Endothelial cell of umbilical vein (primary cell): ENCODE measurements around the gene DEFB126. TPM values are rescaled to one million over a fixed set of nuclear protein-coding genes. Genes with fewer than 3 reads are reported as not detected.
"Not testable (repeated sequence)": the region's sequence is repeated elsewhere in the genome, so short reads cannot be mapped to it uniquely, and the experiment has no call there.

Source experiments
- BruUV-seq: library from RNA; stranded (reverse); fragments of 400-500 nt; replicated peaks from 2 replicates; lab custom pipeline; 2021; lab: Mats Ljungman, UMichigan
- CTCF ChIA-PET: fragments of 300-600, 350-600 bp; sonication (Branson Sonifier 250); formaldehyde crosslinking; loops from one replicate; lab custom pipeline; 2021; ENCODE audit warnings: antibody characterized with exemption, inconsistent platforms; lab: Charles Lee
- POLR2A ChIA-PET: fragments of 300-600, 350-600 bp; sonication (Branson Sonifier 250); formaldehyde crosslinking; loops from one replicate; lab custom pipeline; 2021; ENCODE audit warnings: antibody characterized with exemption, inconsistent platforms; lab: Charles Lee
- DNase-seq: peaks from one replicate; pipeline ENCODE4 v3.0.0-alpha.2; 2011; ENCODE audit warnings: low read depth, low spot score
- FAIRE-seq: peaks from 2 replicates; lab custom pipeline; 2011; peaks lifted over from hg19 to GRCh38; lab: Jason Lieb, UNC
- H2AFZ ChIP-seq: 2 replicates; pipeline ENCODE4 v1.6.0; 2012; ENCODE audit warnings: low read depth, low read length, control low read depth, inconsistent platforms
- H3K27ac ChIP-seq: 2 replicates; pipeline ENCODE4 v1.5.1; 2011; ENCODE audit warnings: low read depth, mild to moderate bottlenecking, control low read depth, low read length, moderate library complexity; ENCODE audit not compliant: insufficient read depth
- H3K27me3 ChIP-seq, 2 experiments: 2 replicates each; pipeline versions ENCODE4 v1.6.0 to v1.6.1; 2011; ENCODE audit warnings: low read length in 2 of 2, mixed read lengths in 1 of 2; ENCODE audit not compliant: control insufficient read depth in 2 of 2, insufficient read depth in 2 of 2
- H3K36me3 ChIP-seq, 2 experiments: 2 replicates in 1 of 2; 3 replicates in 1 of 2; pipeline ENCODE4 v1.5.1; 2011; ENCODE audit warnings: low read length in 2 of 2, mild to moderate bottlenecking in 1 of 2, moderate library complexity in 1 of 2; ENCODE audit not compliant: control insufficient read depth in 2 of 2, insufficient read depth in 2 of 2; ENCODE audit errors: extremely low read depth in 1 of 2
- H3K4me1 ChIP-seq: 3 replicates; pipeline ENCODE4 v1.5.1; 2011; ENCODE audit warnings: mild to moderate bottlenecking, low read length; ENCODE audit not compliant: control insufficient read depth, insufficient read depth; ENCODE audit errors: extremely low read depth
- H3K4me2 ChIP-seq: 2 replicates; pipeline ENCODE4 v1.6.1; 2011; ENCODE audit warnings: low read length, control low read depth, mixed read lengths; ENCODE audit not compliant: insufficient read depth
- H3K4me3 ChIP-seq, 3 experiments: fragments of 200-600 bp in 1 of 3; sonication (generic), shearing (Covaris generic) in 1 of 3; replicated peaks in 1 of 3; 2 replicates each; pipeline ENCODE4 v1.5.1; 2011 to 2016; ENCODE audit warnings: control low read depth in 3 of 3, low read length in 3 of 3, mild to moderate bottlenecking in 2 of 3, inconsistent platforms in 1 of 3, low read depth in 1 of 3, moderate library complexity in 1 of 3; ENCODE audit not compliant: insufficient read depth in 1 of 3
- H3K79me2 ChIP-seq: 2 replicates; pipeline ENCODE4 v1.6.0; 2012; ENCODE audit warnings: low read length, inconsistent platforms; ENCODE audit not compliant: control insufficient read depth, insufficient read depth
- H3K9ac ChIP-seq: replicated peaks from 2 replicates; pipeline ENCODE3; 2011; ENCODE audit warnings: low read length, control low read depth; ENCODE audit not compliant: insufficient read depth; ENCODE audit errors: extremely low read depth
- H3K9me1 ChIP-seq: replicated peaks from 3 replicates; pipeline ENCODE4 v1.6.0; 2011; ENCODE audit warnings: mild to moderate bottlenecking, low read length; ENCODE audit not compliant: control insufficient read depth, insufficient read depth; ENCODE audit errors: extremely low read depth
- H3K9me3 ChIP-seq: replicated peaks from 2 replicates; pipeline ENCODE4 v1.5.1; 2012; ENCODE audit warnings: low read length, inconsistent platforms; ENCODE audit not compliant: control insufficient read depth, insufficient read depth
- H4K20me1 ChIP-seq: replicated peaks from 2 replicates; pipeline ENCODE3; 2011; ENCODE audit warnings: mild to moderate bottlenecking, low read length; ENCODE audit not compliant: control insufficient read depth, insufficient read depth; ENCODE audit errors: extremely low read depth
- EZH2 ChIP-seq: IDR thresholded peaks from 2 replicates; pipeline ENCODE4 v1.6.1; 2012; ENCODE audit warnings: borderline replicate concordance, low read depth, mild to moderate bottlenecking, moderate library complexity, low read length, inconsistent platforms; ENCODE audit not compliant: severe bottlenecking
- POLR2A ChIP-seq: IDR thresholded peaks from 2 replicates; pipeline ENCODE4 v1.6.1; 2012; ENCODE audit warnings: low read depth, mild to moderate bottlenecking, control low read depth, low read length
- dilution Hi-C: fragments of 300-500 bp; cut with MboI; formaldehyde crosslinking; loops from one replicate; pipeline ENCODE4 v1.15.0; 2019; ENCODE audit warnings: low sequenced_read_pairs; ENCODE audit not compliant: extremely low pct_ligation_motif_present
- intact Hi-C: fragments of 100-400 bp; cut with micrococcal nuclease; formaldehyde crosslinking; loops from one replicate; pipeline ENCODE4 v1.10.0; 2022
- polyA plus RNA-seq, 4 experiments: library from polyadenylated mRNA; depleted of rRNA in 3 of 4; stranded (reverse) in 3 of 4; unstranded in 1 of 4; fragments of >200 nt; gene quantifications; 2 replicates each; pipeline versions ENCODE4 v1.2.1 to v1.2.3, GENCODE V29; 2011 to 2012; ENCODE audit warnings: missing spikeins in 1 of 4
- total RNA-seq: library from RNA; stranded (reverse); gene quantifications from 2 replicates; pipeline ENCODE4 v1.2.3, GENCODE V29; 2021

The DEFB126 gene
- total and polyA plus RNA-seq, 2 donors (not counting 3 experiments of a cell fraction or from before 2014, with no cell fraction given): not detected

DNA sequence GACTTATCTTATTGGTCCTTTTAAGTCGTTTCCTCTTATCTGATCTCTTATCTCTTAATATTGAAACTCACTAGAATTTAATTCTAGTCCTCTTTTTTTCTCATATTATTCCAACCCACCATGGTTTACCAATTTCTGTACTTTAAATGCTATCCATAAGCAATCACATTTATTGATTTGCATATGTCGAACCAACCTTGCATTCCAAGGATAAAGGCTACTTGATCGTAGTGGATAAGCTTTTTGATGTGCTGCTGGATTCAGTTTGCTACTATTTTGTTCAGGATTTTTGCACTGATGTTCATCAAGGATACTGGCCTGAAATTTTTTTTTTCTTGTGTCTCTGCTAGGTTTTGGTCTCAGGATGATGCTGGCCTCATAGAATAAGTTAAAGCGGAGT is 47.2 kb upstream of the DEFB126 start:
- dilution Hi-C loops: no loop called here
- DNase-seq (no peak), FAIRE-seq (no peak)
- TF ChIP-seq POLR2A: no peak
- no peak for TF ChIP-seq EZH2
- Histone ChIP-seq H3K4me3 (no peak overlapping the region), H3K4me2 (no peak overlapping the region), H3K9me3 (no peaks in the 10 kb centered on the region), H3K27ac (no peak overlapping the region), H3K9me1 (no peaks in the 10 kb centered on the region), H2AFZ (no peak overlapping the region), H3K79me2 (no peaks in the 10 kb centered on the region), H3K36me3 (no peaks in the 10 kb centered on the region), H3K9ac (no peak overlapping the region), H3K27me3 (peaks cover 0 to 4% of the 10 kb centered on the region in 2 experiments), H3K4me1 (no peaks in the 10 kb centered on the region), H4K20me1 (no peaks in the 10 kb centered on the region)
- ChIA-PET POLR2A (no interaction called here), CTCF (no interaction called here)
- BruUV-seq: no TSS peak
- intact Hi-C loops: no loop called here

DNA sequence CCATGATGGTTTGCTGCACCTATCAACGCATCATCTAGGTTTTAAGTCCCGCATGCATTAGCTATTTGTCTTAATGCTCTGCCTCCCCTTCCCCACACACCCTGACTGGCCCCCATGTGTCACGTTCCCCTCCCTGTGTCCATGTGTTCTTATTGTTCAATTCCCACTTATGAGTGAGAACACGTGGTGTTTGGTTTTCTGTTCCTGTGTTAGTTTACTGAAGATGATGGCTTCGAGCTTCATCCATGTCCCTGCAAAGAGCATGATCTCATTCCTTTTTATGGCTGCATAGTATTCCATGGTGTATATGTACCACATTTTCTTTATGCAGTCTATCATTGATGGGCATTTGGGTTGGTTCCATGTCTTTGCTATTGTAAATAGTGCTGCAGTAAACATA is 44.7 kb upstream of the DEFB126 start:
- H3K9me3 ChIP-seq, H3K9ac ChIP-seq, H3K9me1 ChIP-seq, H3K36me3 ChIP-seq, BruUV-seq, CTCF ChIA-PET, H3K27me3 ChIP-seq, H3K4me2 ChIP-seq, POLR2A ChIA-PET, FAIRE-seq, H3K79me2 ChIP-seq, H3K27ac ChIP-seq, dilution Hi-C loops, DNase-seq, H3K4me1 ChIP-seq, intact Hi-C loops, H4K20me1 ChIP-seq, H2AFZ ChIP-seq, H3K4me3 ChIP-seq: not testable (repeated sequence)
